Measurements from ENCODE around the gene CAV1.

CAV1 gene

DNA sequence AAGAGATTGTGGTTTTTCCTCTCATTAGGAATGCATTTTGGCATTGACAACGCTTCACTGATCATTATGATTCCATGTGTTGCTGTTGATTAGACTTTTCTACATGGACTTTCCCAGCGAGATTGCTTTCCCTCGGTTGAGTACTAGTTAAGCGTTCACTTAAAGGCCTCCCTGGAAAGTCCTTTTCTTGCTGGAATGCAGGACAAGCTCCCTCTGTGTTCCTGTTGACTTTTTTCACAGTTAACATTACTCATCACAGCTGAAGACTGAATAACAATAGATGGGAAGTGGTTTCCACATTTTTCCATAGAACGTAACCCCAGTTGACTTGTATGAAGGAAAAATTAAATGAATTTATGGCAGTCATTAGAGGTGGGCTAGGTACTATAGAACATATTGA, 2.6 kb upstream of the CAV1 start:
- no peak for DNase-seq (ENCODE audit: low read depth, low spot score)
- Histone ChIP-seq H3K4me3 (peak overlapping the region; percentile 14), H3K36me3 (ENCODE audit: insufficient read depth, low read length) (peaks cover 14% of the 10 kb centered on the region), H3K9me3 (ENCODE audit: low read depth, low read length) (no peaks in the 10 kb centered on the region), H3K9ac (ENCODE audit: insufficient read length) (peak overlapping the region; percentile 79), H3K27ac (peak overlapping the region; percentile 100)
- TF ChIP-seq POLR2AphosphoS5 (IDR thresholded peaks at IDR 0.05; ENCODE audit: borderline replicate concordance, low read depth, low read length) (peak; percentile 15; the same call in 1 of the 2 replicates), FOXP2 (optimal IDR thresholded peaks at IDR 0.05; ENCODE audit: control extremely low read depth, extremely low read length, insufficient read depth) (peak; percentile 22), EZH2 (IDR thresholded peaks at IDR 0.05) (no peak)

DNA sequence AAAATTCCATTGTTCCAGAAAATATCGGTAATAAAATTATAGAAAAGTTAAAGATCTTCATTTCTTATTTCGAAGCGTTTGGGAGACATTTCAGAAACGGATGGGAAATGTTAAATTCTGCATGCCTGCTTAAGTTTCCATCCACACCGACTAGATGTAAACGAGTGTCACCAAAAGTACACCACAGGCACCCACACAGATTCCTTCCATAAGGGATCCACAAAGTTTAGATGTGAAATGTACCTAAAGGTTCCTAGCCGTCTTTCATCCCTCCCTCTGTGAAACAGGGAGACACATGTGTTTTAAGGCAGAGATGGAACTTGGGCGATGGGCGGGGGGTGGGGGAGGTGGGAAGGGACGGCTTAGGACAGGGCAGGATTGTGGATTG, 621 bp upstream of the CAV1 start:
- H3K4me3 ChIP-seq, result peak overlapping the region; percentile 97
- no peak for TF ChIP-seq FOXP2 (optimal IDR thresholded peaks at IDR 0.05; ENCODE audit: control extremely low read depth, extremely low read length, insufficient read depth)
- no peak for TF ChIP-seq POLR2AphosphoS5 (IDR thresholded peaks at IDR 0.05; ENCODE audit: borderline replicate concordance, low read depth, low read length)
- TF ChIP-seq EZH2 (IDR thresholded peaks at IDR 0.05), result no peak
- peak overlapping the region; percentile 99 for H3K9ac ChIP-seq (ENCODE audit: insufficient read length)
- DNase-seq (ENCODE audit: low read depth, low spot score), result no peak
- peaks cover 29% of the 10 kb centered on the region for H3K36me3 ChIP-seq (ENCODE audit: insufficient read depth, low read length)
- no peaks in the 10 kb centered on the region for H3K9me3 ChIP-seq (ENCODE audit: low read depth, low read length)
- peak overlapping the region; percentile 100 for H3K27ac ChIP-seq

DNA sequence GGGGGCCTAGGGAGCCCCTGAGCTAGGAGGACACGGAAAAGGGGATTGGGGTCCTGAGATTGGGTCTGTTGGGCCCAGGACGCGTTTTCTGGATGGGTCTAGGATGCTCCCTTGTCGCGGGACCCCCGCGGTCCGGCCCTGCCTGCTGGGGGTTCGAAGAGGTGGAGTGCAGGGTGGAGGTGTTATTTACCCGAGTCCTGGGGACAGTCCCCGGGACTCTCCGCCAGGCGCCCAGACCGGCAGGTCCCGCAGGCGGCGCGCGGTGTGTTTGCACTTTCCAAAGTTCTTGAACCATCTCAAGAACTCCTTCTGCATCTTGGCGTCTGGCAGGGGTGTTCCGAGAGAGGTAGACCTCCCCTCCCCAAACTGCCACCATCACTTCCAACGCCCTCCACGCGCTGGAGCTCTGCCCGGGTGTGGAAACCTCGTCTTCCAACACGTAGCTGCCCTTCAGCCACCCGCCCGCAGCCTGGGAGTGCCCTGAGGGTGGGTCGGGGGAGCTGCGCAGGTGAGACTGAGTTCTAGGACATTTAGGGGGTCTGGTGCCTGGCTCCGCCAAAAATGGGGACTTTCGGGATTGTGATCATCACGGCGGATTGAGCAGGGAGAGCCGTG, 569 bp downstream of the CAV1 start:
- no peak for DNase-seq (ENCODE audit: low read depth, low spot score)
- Histone ChIP-seq H3K27ac (peak overlapping the region; percentile 100), H3K9ac (ENCODE audit: insufficient read length) (peak overlapping the region; percentile 99), H3K4me3 (peak overlapping the region; percentile 97), H3K36me3 (ENCODE audit: insufficient read depth, low read length) (peaks cover 41% of the 10 kb centered on the region), H3K9me3 (ENCODE audit: low read depth, low read length) (no peaks in the 10 kb centered on the region)
- TF ChIP-seq POLR2AphosphoS5 (IDR thresholded peaks at IDR 0.05; ENCODE audit: borderline replicate concordance, low read depth, low read length) (no peak), FOXP2 (optimal IDR thresholded peaks at IDR 0.05; ENCODE audit: control extremely low read depth, extremely low read length, insufficient read depth) (no peak), EZH2 (IDR thresholded peaks at IDR 0.05) (no peak)

DNA sequence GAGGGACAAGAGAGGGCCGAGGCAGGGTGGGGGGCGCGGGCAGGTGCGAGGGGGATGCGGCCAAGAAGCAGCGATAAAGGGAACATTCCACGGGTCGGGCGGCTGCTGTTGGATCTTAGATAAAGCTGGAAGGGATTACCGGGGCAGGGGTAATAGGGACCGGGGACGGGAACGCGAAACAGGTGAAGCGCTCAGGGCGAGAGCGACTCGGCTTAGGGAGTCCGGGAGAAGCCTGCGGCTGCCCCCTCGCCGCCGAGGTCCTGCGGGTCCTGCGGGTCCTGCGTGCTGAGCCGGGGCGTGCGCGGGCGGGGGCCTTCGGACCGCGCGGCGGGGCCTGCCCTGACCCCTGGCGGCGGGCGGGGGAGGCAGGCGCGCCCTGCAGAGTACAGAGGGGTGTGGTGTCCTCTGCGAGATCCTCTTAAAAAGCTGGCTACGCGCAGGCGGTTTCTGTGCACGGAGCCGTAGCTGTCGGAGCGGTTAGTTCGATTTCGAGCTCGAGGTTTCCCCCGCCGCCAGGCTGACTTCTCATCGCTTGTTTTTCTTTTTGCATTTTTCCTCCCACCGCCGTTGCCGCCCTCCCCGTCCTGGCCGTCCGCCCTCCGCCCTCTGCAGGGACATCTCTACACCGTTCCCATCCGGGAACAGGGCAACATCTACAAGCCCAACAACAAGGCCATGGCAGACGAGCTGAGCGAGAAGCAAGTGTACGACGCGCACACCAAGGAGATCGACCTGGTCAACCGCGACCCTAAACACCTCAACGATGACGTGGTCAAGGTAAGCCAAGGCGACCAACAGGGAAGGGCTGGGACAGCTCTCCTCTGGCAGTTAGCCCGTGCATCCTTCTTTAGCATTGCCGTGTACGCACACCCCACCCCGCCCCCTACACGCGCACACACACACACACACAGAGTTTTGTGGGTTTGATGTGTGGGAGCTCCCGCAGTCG, 1.4 kb downstream of the CAV1 start:
- no peak for DNase-seq (ENCODE audit: low read depth, low spot score)
- TF ChIP-seq POLR2AphosphoS5 (IDR thresholded peaks at IDR 0.05; ENCODE audit: borderline replicate concordance, low read depth, low read length), result peak; percentile 55
- TF ChIP-seq EZH2 (IDR thresholded peaks at IDR 0.05), result no peak
- TF ChIP-seq FOXP2 (optimal IDR thresholded peaks at IDR 0.05; ENCODE audit: control extremely low read depth, extremely low read length, insufficient read depth), result no peak
- peak overlapping the region; percentile 99 for H3K9ac ChIP-seq (ENCODE audit: insufficient read length)
- no peaks in the 10 kb centered on the region for H3K9me3 ChIP-seq (ENCODE audit: low read depth, low read length)
- peak overlapping the region; percentile 100 for H3K27ac ChIP-seq
- peak overlapping the region; percentile 97 for H3K4me3 ChIP-seq
- H3K36me3 ChIP-seq (ENCODE audit: insufficient read depth, low read length), result peaks cover 49% of the 10 kb centered on the region

DNA sequence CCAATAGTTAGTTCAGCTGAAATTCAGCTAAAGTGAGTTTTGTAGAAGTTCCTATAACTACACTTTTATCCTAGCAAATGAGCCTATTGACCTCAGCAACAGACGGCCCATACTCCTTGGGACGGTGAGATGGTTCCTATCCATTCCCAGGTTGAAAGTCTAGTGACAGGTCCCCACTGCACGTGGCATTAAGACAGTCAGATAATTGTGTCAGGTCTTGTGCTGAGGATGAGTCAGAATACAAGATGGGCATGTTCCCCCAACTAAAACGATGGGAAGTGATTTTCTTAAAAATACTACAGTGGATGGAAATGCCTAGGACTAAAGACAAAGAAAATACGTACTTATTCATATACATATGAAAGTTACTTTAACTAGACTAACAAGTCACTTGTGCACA, 2.1 kb downstream of the CAV1 start:
- peak overlapping the region; percentile 100 for H3K27ac ChIP-seq
- peaks cover 55% of the 10 kb centered on the region for H3K36me3 ChIP-seq (ENCODE audit: insufficient read depth, low read length)
- DNase-seq (ENCODE audit: low read depth, low spot score), result no peak
- H3K9ac ChIP-seq (ENCODE audit: insufficient read length), result peak overlapping the region; percentile 99
- peak overlapping the region; percentile 97 for H3K4me3 ChIP-seq
- no peak for TF ChIP-seq FOXP2 (optimal IDR thresholded peaks at IDR 0.05; ENCODE audit: control extremely low read depth, extremely low read length, insufficient read depth)
- no peak for TF ChIP-seq EZH2 (IDR thresholded peaks at IDR 0.05)
- TF ChIP-seq POLR2AphosphoS5 (IDR thresholded peaks at IDR 0.05; ENCODE audit: borderline replicate concordance, low read depth, low read length), result no peak
- H3K9me3 ChIP-seq (ENCODE audit: low read depth, low read length), result no peaks in the 10 kb centered on the region

DNA sequence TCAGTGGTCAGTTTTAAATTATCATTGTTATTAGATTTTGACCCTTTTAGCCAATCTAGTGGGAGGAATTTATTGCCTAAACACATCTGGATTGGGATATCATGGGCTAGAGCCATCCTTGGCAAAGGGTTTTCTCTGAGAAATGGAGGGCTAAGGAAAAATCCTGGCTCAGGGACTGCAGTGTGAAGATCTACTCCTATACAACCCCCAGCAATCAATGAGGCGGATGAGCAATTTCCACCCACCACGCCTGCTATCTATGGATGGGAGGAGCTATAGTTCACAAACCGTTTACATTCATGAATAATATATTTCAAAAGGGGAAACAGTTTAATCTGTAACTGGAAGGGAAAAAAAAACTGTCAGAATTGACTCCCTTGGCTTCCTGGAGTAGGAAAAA, 2.7 kb downstream of the CAV1 start:
- Histone ChIP-seq H3K36me3 (ENCODE audit: insufficient read depth, low read length) (peaks cover 61% of the 10 kb centered on the region), H3K27ac (peak overlapping the region; percentile 100), H3K9me3 (ENCODE audit: low read depth, low read length) (no peaks in the 10 kb centered on the region), H3K4me3 (peak overlapping the region; percentile 97), H3K9ac (ENCODE audit: insufficient read length) (peak overlapping the region; percentile 99)
- TF ChIP-seq EZH2 (IDR thresholded peaks at IDR 0.05) (no peak), POLR2AphosphoS5 (IDR thresholded peaks at IDR 0.05; ENCODE audit: borderline replicate concordance, low read depth, low read length) (no peak), FOXP2 (optimal IDR thresholded peaks at IDR 0.05; ENCODE audit: control extremely low read depth, extremely low read length, insufficient read depth) (no peak)
- no peak for DNase-seq (ENCODE audit: low read depth, low spot score)

DNA sequence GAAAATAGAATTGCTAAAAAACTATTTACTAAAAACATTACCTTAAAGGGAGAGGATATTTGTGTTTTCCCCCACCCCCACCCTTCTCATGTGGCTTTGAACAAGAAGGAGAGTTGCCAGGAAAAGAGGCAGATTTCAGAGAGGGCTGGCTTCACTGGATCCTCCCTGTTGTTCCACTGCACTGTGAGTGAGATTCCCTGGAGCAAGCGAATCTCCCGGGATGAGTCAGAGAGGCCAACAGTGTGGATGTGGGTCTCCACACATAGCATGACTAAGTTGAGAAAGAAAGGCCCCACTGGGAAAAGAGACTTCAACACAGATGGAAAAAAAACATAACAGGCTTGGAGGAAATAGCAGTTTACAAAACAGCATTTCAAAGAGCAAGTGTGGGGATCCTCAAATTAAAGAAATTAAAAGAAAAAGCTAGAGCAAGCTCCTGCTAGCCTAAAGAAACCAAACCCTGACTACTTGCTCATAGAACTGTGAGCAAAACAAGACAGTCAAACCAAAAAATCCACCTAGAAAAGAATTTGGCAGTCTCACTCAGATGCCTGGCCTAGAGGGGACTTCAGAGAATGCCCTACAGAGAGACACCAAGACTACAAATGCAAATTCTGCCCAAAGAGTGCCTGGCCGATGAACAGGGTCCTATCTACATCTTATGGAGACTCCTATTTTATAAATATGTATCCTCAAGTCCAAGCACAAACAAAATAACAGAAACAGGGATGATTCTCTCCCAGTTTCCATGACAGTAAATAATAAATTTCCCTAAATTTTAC, 3.4 kb downstream of the CAV1 start:
- H3K27ac ChIP-seq, result peak overlapping the region; percentile 100
- H3K9me3 ChIP-seq (ENCODE audit: low read depth, low read length), result no peaks in the 10 kb centered on the region
- H3K36me3 ChIP-seq (ENCODE audit: insufficient read depth, low read length), result peaks cover 66% of the 10 kb centered on the region

More for the DNA sequence above, 3.4 kb downstream of the CAV1 start:
- Histone ChIP-seq H3K4me3 (peak overlapping the region; percentile 97), H3K9ac (ENCODE audit: insufficient read length) (peak overlapping the region; percentile 99)
- TF ChIP-seq EZH2 (IDR thresholded peaks at IDR 0.05), result no peak
- no peak for TF ChIP-seq FOXP2 (optimal IDR thresholded peaks at IDR 0.05; ENCODE audit: control extremely low read depth, extremely low read length, insufficient read depth)
- no peak; the same call in 1 of the 2 replicates for TF ChIP-seq POLR2AphosphoS5 (IDR thresholded peaks at IDR 0.05; ENCODE audit: borderline replicate concordance, low read depth, low read length)
- DNase-seq (ENCODE audit: low read depth, low spot score), result no peak
